Psoas muscle (tissue), 8 donors: ENCODE results near the gene POLR2E. TPM values are rescaled to one million over a fixed set of nuclear protein-coding genes. Genes with fewer than 3 reads are reported as not detected.
A peak's percentile ranks its signal among the peaks of the same experiment; 100 is the strongest.

Experiments
- ATAC-seq, 4 donors: fragments of 200-7000 bp; cut with Tn5 transposase; one replicate each; pipeline ENCODE4 v1.9.1; 2020; ENCODE audit warnings: moderate library complexity in 3 of 4, mild to moderate bottlenecking in 2 of 4
- DNase-seq, 2 donors: peaks; one replicate each; pipeline ENCODE4 v3.0.0-alpha.2; 2020
- H3K27ac ChIP-seq: fragments of 200-600 bp; one replicate; pipeline ENCODE4 v1.8.0; 2022
- H3K27me3 ChIP-seq, 3 donors: fragments of 200-600 bp in 1 of 3; one replicate each; pipeline versions ENCODE4 v1.6.1 to v1.8.0; 2013 to 2022; ENCODE audit warnings: low read length in 2 of 3, mild to moderate bottlenecking in 2 of 3, moderate library complexity in 1 of 3; ENCODE audit not compliant: insufficient read depth in 3 of 3
- H3K36me3 ChIP-seq, 2 donors: fragments of 200-600 bp in 1 of 2; one replicate each; pipeline versions ENCODE4 v1.6.1 to v1.8.0; 2013 to 2022; ENCODE audit warnings: low read depth in 1 of 2, mild to moderate bottlenecking in 1 of 2, moderate library complexity in 1 of 2; ENCODE audit not compliant: insufficient read depth in 1 of 2
- H3K4me1 ChIP-seq: fragments of 200-600 bp; one replicate; pipeline ENCODE4 v1.8.0; 2022
- H3K4me3 ChIP-seq: fragments of 200-600 bp; one replicate; pipeline ENCODE4 v1.8.0; 2022; ENCODE audit warnings: mild to moderate bottlenecking
- H3K9me3 ChIP-seq: fragments of 200-600 bp; one replicate; pipeline ENCODE4 v1.8.0; 2022
- WGBS, 3 donors: extraction: QIAGEN DNeasy Blood & Tissue Kit; methylation state at CpG; one replicate each; pipeline versions ENCODE4 v1.1.6 to v1.1.7; 2013; 5-methylcytosine and 5-hydroxymethylcytosine counted together
- intact Hi-C, 2 donors: fragments of 100-400 bp; cut with DNase I; formaldehyde crosslinking; loops; one replicate each; pipeline versions ENCODE4 v1.11.0 to v1.14.2; 2022
- polyA plus RNA-seq, 3 donors: library from polyadenylated mRNA; stranded (reverse); fragments of 200-250 nt; gene quantifications; one replicate each; pipeline ENCODE4 v1.2.3, GENCODE V29; 2013
- total RNA-seq, 4 donors: library from RNA; stranded (reverse); fragmentation: NEBNext Ultra II Directional in 2 of 4; extraction: Animal tissue kit (Norgen Biotek cat#: 25700) in 2 of 4; gene quantifications; one replicate each; pipeline versions ENCODE4 v1.2.1 to v1.2.4, GENCODE V29; 2021 to 2023
- TF ChIP-seq, protein P1 (sequence below): fragments of 200-600 bp; IDR thresholded peaks from one replicate; pipeline ENCODE4 v1.8.0; 2022; ENCODE audit warnings: antibody characterized with exemption
- donor health status: healthy with polysubstance abuse.
- donor health status: DM: no; HTN: no; CAD: no; lungs with moderate emphysema.
- donor health status: Bipolar disorder and iron deficiency.
- donor health status: healthy.
- donor health status: DM: yes; HTN: yes; CAD: no.
- donor health status: DM: no; HTN: no; CAD: no.
- donor health status: DM: no; HTN: no; CAD: no.
- donor health status: DM: yes; HTN: yes; CAD: no.

The POLR2E gene
- total and polyA plus RNA-seq, 7 donors = 133 to 243 (median 147) TPM

DNA sequence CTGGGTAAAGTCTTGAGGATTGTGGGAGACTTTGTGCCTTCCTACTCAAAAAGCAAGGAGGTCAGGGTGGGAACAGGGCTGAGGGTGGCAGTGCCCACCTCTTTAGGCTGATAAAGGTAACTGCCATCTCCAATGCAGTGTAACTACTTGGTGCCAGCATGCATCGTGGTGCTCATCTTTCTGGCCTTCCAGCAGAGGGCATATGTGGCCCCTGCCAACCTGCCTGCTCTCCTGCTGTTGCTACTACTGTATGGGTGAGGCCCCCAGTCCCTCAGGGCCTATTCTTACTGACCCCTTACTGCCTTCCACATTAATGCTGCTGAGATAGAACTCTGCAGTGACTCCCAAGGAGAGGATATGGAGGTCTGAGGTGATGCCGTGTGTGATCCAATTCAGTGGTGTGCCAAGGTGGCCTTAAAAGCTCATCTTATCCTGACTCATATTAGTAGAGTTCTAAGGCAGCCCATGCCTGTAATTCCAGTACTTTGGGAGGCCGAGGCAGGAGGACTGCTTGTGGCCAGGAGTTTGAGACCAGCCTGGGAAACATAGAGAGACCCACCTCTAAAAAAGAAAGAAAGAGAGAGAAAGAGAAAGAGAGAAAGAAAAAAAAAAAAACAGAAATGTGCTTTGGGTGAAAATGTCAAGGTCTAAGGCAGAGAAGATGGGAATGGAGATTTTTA lies 37.9 kb downstream of the POLR2E start:
- H3K4me3 ChIP-seq = no peak overlapping the region
- H3K9me3 ChIP-seq = peaks cover 33% of the 10 kb centered on the region
- no peak for DNase-seq
- H3K4me1 ChIP-seq = no peaks in the 10 kb centered on the region
- peaks cover 0 to 53% of the 10 kb centered on the region in 2 donors for H3K36me3 ChIP-seq
- intact Hi-C loops = no loop called here
- no peak overlapping the region for H3K27ac ChIP-seq
- no peak for ATAC-seq
- TF ChIP-seq, protein P1, sequence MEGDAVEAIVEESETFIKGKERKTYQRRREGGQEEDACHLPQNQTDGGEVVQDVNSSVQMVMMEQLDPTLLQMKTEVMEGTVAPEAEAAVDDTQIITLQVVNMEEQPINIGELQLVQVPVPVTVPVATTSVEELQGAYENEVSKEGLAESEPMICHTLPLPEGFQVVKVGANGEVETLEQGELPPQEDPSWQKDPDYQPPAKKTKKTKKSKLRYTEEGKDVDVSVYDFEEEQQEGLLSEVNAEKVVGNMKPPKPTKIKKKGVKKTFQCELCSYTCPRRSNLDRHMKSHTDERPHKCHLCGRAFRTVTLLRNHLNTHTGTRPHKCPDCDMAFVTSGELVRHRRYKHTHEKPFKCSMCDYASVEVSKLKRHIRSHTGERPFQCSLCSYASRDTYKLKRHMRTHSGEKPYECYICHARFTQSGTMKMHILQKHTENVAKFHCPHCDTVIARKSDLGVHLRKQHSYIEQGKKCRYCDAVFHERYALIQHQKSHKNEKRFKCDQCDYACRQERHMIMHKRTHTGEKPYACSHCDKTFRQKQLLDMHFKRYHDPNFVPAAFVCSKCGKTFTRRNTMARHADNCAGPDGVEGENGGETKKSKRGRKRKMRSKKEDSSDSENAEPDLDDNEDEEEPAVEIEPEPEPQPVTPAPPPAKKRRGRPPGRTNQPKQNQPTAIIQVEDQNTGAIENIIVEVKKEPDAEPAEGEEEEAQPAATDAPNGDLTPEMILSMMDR = no peak
- 47 to 51% (median 49%) methylated on average over 3 of the region's 3 CpGs for WGBS, 3 donors
- no peaks in the 10 kb centered on the region for H3K27me3 ChIP-seq

DNA sequence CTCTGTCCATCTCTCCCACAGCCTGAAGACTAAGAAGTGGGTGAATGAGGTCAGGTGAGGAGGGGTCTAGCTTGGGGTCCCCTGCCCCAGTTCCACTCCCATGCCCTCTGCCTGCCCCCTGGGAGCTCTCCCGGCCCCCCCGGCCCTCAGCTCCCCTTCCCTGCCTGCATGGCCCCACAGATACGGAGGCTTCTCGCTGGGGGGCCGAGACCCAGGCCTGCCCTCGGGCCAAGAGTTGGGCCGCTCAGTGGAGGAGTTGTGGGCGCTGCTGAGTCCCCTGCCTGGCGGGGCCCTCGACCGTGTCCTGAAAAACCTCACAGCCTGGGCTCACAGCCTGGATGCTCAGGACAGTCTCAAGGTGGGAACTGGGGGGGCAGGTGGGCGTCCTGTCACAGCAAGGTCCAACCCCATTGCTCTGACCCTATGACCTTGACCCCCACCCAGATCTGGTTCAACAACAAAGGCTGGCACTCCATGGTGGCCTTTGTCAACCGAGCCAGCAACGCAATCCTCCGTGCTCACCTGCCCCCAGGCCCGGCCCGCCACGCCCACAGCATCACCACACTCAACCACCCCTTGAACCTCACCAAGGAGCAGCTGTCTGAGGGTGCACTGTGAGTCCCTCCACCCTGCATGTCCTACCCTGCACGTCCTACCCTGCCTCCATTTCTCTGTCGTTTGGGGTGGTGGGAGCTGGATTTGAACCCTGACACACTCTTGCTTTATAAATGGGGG lies 39.1 kb downstream of the POLR2E start:
- Histone ChIP-seq H3K4me1 (no peaks in the 10 kb centered on the region), H3K27ac (no peak overlapping the region), H3K9me3 (peaks cover 33% of the 10 kb centered on the region), H3K27me3 (no peaks in the 10 kb centered on the region), H3K4me3 (no peak overlapping the region), H3K36me3 (peaks cover 0 to 53% of the 10 kb centered on the region in 2 donors)
- ATAC-seq = peak in 1 of 4 donors; percentile 22
- DNase-seq = peak in 1 of 2 donors; percentile 48
- 96 to 98% (median 97%) methylated on average over 18 to 20 of the region's 20 CpGs for WGBS, 3 donors
- TF ChIP-seq, protein P1 = no peak
- intact Hi-C loops = no loop called here

DNA sequence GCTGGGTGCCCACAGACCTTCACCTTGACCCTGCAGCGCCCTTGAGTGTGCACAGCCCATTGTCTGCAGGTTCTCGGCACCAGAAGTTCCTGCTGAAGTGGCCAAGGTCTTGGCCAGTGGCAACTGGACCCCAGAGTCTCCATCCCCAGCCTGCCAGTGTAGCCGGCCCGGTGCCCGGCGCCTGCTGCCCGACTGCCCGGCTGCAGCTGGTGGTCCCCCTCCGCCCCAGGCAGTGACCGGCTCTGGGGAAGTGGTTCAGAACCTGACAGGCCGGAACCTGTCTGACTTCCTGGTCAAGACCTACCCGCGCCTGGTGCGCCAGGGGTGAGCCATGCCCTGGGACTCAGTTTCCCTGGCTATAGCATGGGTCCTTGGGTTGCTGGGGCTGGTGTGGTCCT lies 40.1 kb downstream of the POLR2E start:
- intact Hi-C loops = no loop called here
- H3K36me3 ChIP-seq = peaks cover 0 to 53% of the 10 kb centered on the region in 2 donors
- no peaks in the 10 kb centered on the region for H3K27me3 ChIP-seq
- H3K4me3 ChIP-seq = no peak overlapping the region
- ATAC-seq = no peak
- WGBS, 3 donors = 94 to 96% (median 94%) methylated on average over 14 of the region's 14 CpGs
- H3K9me3 ChIP-seq = peaks cover 33% of the 10 kb centered on the region
- TF ChIP-seq, protein P1 = no peak
- no peaks in the 10 kb centered on the region for H3K4me1 ChIP-seq
- H3K27ac ChIP-seq = no peak overlapping the region
- DNase-seq = no peak

DNA sequence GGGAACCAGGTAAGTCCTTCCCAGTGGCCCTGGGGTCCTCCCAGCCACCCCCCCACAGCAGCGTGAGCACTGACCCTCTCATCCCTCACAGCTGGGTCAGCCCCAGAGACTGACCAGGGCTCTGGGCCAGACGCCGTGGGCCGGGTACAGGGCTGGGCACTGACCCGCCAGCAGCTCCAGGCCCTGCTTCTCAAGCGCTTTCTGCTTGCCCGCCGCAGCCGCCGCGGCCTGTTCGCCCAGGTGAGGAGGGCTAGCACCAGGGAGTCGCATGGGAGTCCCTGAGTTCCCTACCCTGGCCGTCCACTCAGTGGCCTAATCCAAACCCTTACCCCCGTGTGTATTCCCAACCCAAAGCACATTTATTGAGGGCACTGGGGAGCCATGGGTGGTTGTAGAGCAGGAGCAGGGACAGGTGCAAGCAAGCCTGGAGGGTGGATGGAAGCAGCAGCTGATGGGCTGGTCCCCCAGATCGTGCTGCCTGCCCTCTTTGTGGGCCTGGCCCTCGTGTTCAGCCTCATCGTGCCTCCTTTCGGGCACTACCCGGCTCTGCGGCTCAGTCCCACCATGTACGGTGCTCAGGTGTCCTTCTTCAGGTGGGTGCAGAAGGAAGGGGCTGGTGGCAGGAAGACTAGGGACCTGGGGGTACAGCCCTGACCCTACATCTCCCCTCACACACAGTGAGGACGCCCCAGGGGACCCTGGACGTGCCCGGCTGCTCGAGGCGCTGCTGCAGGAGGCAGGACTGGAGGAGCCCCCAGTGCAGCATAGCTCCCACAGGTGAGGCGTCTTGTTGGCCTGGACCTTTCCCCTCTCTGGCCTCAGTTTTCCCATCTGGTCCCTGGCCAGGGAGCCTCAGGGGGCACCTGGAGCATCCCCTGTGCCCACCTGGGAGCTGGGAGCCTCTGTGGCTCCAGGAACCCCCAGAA lies 40.8 kb downstream of the POLR2E start:
- Histone ChIP-seq H3K9me3 (peaks cover 33% of the 10 kb centered on the region), H3K27me3 (no peaks in the 10 kb centered on the region), H3K4me3 (no peak overlapping the region), H3K36me3 (peaks cover 0 to 49% of the 10 kb centered on the region in 2 donors), H3K27ac (no peak overlapping the region), H3K4me1 (no peaks in the 10 kb centered on the region)
- intact Hi-C loops = no loop called here
- ATAC-seq = no peak
- DNase-seq = no peak
- 89 to 92% (median 92%) methylated on average over 23 to 28 of the region's 28 CpGs for WGBS, 3 donors
- TF ChIP-seq, protein P1 = no peak
